Mesothelial cell of epicardium (in vitro differentiated cells): ENCODE measurements around the gene SLCO2A1. TPM values are rescaled to one million over a fixed set of nuclear protein-coding genes. Genes with fewer than 3 reads are reported as not detected.

Experiments
- DNase-seq, 2 experiments: peaks; one replicate each; pipeline ENCODE4 v3.0.0; 2021; ENCODE audit warnings: low spot score in 2 of 2; ENCODE audit not compliant: unreplicated experiment in 2 of 2
- H3K27ac Mint-ChIP-seq: 2 replicates; pipeline ENCODE4 v1.8.0; 2021; ENCODE audit warnings: mixed read lengths
- H3K27me3 Mint-ChIP-seq: 2 replicates; pipeline ENCODE4 v1.8.0; 2021; ENCODE audit warnings: low read depth, mixed read lengths
- H3K36me3 Mint-ChIP-seq: 2 replicates; pipeline ENCODE4 v1.8.0; 2021; ENCODE audit warnings: mixed read lengths
- H3K4me1 Mint-ChIP-seq: 2 replicates; pipeline ENCODE4 v1.8.0; 2021; ENCODE audit warnings: mixed read lengths
- H3K4me3 Mint-ChIP-seq: 2 replicates; pipeline ENCODE4 v1.8.0; 2021; ENCODE audit warnings: mild to moderate bottlenecking, moderate library complexity, mixed read lengths
- H3K9me3 Mint-ChIP-seq: 2 replicates; pipeline ENCODE4 v1.8.0; 2021; ENCODE audit warnings: mixed read lengths
- total RNA-seq: library from RNA; stranded (reverse); gene quantifications from 3 replicates; pipeline ENCODE4 v1.2.1, GENCODE V29; 2021
- TF ChIP-seq, protein P1 (sequence below): fragments of 200-600 bp; sonication (generic); IDR thresholded peaks from one replicate; pipeline ENCODE4 v1.5.0; 2021; ENCODE audit warnings: antibody characterized with exemption; ENCODE audit not compliant: unreplicated experiment

SLCO2A1 gene
- total RNA-seq, 1 donor from 2014 or later: 24.1 TPM

DNA sequence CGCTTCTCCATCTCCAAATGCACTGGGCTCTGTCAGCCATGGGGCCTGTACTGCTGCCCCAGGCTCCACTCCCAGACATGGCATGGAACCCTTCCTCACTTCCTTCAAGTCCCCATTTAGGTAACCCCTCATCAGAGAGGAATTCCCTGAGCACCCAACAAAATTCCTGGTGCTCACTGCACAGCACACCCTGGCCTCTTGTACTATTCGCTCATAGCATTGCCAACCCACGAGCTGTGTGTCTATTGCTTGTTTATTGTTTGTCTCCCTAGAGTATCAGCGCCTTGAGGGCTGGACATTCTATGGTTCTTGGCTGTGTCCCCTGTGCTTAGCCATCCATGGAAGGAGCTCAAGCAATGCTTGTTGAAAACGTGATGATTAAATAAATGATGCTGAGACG, 46.1 kb upstream of the SLCO2A1 start:
- Mint-ChIP-seq H3K27ac (no peak overlapping the region), H3K36me3 (no peaks in the 10 kb centered on the region), H3K9me3 (peaks cover 11% of the 10 kb centered on the region), H3K27me3 (no peaks in the 10 kb centered on the region), H3K4me3 (no peak overlapping the region), H3K4me1 (peaks cover 3% of the 10 kb centered on the region)
- TF ChIP-seq, protein P1, sequence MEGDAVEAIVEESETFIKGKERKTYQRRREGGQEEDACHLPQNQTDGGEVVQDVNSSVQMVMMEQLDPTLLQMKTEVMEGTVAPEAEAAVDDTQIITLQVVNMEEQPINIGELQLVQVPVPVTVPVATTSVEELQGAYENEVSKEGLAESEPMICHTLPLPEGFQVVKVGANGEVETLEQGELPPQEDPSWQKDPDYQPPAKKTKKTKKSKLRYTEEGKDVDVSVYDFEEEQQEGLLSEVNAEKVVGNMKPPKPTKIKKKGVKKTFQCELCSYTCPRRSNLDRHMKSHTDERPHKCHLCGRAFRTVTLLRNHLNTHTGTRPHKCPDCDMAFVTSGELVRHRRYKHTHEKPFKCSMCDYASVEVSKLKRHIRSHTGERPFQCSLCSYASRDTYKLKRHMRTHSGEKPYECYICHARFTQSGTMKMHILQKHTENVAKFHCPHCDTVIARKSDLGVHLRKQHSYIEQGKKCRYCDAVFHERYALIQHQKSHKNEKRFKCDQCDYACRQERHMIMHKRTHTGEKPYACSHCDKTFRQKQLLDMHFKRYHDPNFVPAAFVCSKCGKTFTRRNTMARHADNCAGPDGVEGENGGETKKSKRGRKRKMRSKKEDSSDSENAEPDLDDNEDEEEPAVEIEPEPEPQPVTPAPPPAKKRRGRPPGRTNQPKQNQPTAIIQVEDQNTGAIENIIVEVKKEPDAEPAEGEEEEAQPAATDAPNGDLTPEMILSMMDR: no peak
- peak in 1 of 2 experiments; percentile 24 for DNase-seq

DNA sequence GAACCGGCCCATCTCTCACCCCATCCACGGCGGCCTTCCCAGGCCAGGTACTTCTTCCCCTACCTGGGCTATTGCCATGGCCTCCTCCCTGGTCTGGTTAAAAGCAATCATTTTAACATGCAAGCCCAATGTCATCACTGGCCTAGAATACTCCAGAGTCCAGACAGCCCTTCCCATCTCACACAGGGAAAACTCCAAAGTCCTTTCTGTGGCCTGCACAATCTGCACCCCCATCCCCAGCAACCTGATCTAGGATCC, 45.8 kb upstream of the SLCO2A1 start:
- TF ChIP-seq, protein P1: no peak
- DNase-seq: peak in 1 of 2 experiments; percentile 21
- Mint-ChIP-seq H3K4me3 (no peak overlapping the region), H3K27ac (no peak overlapping the region), H3K9me3 (peaks cover 9% of the 10 kb centered on the region), H3K27me3 (no peaks in the 10 kb centered on the region), H3K36me3 (no peaks in the 10 kb centered on the region), H3K4me1 (peaks cover 3% of the 10 kb centered on the region)

DNA sequence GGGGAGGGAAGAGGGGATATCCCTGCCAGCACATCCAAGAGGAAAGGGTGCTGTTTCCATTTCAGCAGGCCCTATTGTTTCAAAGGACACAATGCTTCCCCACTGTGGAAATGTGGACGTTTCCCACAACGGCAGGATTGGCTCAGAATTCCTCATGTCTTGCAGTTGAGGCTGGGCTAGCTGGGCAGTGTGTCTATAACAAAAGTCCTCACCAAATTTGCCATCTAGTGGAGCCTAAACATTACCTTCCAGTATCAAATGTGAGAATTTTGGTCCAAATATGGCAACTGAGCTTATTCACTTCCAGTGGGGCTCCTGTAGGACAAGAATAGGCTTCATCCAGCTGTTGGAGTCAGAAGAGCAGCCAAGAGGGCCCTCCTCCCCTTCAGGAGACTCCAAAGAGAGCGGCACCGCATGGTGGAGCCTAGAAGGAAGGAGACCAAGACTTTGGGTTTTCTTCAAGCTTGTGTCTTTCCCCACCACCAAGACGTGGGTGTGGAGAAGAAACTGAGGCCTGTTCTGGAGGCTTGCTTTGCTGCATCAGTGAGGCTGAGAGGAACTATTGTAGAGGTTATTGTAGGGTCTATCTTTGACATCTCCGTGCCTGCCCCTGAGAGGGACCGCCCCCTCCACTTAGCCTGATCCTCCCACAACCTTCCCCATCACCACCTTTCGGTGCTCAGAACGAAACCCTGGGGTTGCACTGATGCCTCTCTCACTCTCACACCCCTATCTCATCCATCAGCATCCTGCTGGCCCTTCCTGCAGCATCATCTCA, 45.3 kb upstream of the SLCO2A1 start:
- no peaks in the 10 kb centered on the region for H3K36me3 Mint-ChIP-seq
- peak in 1 of 2 experiments; percentile 13 for DNase-seq
- TF ChIP-seq, protein P1: no peak
- H3K27me3 Mint-ChIP-seq: no peaks in the 10 kb centered on the region
- H3K27ac Mint-ChIP-seq: no peak overlapping the region
- H3K9me3 Mint-ChIP-seq: peaks cover 7% of the 10 kb centered on the region
- H3K4me1 Mint-ChIP-seq: peaks cover 3% of the 10 kb centered on the region
- no peak overlapping the region for H3K4me3 Mint-ChIP-seq

DNA sequence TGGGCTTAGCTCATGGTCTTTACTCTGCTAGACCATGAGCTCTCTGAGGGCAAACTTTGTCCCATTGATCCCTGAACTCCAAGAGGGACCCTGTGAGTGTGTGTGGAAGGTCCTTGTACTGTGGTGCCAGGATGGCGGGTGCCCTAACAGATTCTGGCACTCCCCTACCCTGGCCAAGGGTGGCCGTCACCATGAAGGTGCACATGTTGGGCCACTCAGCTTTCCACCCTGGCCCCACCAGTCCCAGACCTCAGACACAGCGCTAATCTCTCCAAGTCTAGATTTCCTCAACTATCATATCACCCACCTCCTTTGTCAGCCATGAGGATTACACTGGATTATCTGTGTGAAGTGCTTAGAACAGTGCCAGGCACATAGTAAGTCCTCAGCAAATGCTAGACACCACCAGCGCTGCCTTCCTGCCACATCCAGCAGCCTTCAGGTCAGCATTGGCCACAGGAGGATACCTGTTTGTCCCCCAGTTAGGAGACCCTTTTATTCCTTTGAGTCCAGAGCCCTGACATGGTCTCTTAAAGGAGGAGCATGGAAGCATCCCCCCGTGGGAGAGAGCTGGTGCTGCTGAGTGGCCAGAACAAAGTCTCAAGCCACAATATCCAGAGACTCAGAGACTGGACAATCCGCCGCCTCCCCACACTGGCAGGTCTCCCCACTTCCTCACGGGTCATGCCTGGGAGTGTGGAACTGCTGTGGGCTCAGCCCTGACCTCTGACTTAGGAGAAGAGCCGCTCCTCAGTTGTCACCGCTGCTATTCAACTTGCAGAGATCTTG, 44.5 kb upstream of the SLCO2A1 start:
- no peaks in the 10 kb centered on the region for H3K27me3 Mint-ChIP-seq
- peaks cover 3% of the 10 kb centered on the region for H3K4me1 Mint-ChIP-seq
- TF ChIP-seq, protein P1: no peak
- H3K27ac Mint-ChIP-seq: no peak overlapping the region
- H3K36me3 Mint-ChIP-seq: no peaks in the 10 kb centered on the region
- H3K4me3 Mint-ChIP-seq: no peak overlapping the region
- DNase-seq: peak in 1 of 2 experiments; percentile 14
- H3K9me3 Mint-ChIP-seq: peaks cover under 1% of the 10 kb centered on the region

DNA sequence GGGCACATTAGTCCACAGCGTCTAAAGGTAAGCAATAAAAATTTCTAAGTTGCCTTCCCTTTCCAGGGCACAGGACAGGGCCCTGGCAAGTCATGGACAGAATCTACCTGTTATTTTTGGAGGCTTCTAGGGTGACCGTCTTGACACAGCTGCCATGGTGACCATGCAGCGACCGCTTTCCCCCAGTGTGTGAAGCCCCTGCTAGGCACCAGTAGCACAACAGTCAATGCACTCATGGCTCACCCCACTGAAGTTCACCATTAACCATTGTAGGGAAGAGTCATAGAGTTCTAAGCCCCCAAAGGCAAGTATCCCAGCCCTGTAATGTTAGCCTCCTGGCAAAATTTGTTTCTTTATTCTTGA, 43.8 kb upstream of the SLCO2A1 start:
- H3K9me3 Mint-ChIP-seq: no peaks in the 10 kb centered on the region
- no peak overlapping the region for H3K27ac Mint-ChIP-seq
- TF ChIP-seq, protein P1: no peak
- DNase-seq: peak in 1 of 2 experiments; percentile 16
- H3K27me3 Mint-ChIP-seq: no peaks in the 10 kb centered on the region
- H3K36me3 Mint-ChIP-seq: no peaks in the 10 kb centered on the region
- H3K4me3 Mint-ChIP-seq: no peak overlapping the region
- peaks cover 3% of the 10 kb centered on the region for H3K4me1 Mint-ChIP-seq
